ENCODE measurements around the gene TCF3.

Gene TCF3

GRCh38 chr19:1560286-1560882 is 92.0 kb downstream of the TCF3 start:
- DNase-seq (ENCODE audit: low read depth in 2 of 2) = no peak
